ENCODE data around the gene CEP57L1. TPM values are rescaled to one million over a fixed set of nuclear protein-coding genes. Genes with fewer than 3 reads are reported as not detected.
"Not testable (repeated sequence)": the region's sequence is repeated elsewhere in the genome, so short reads cannot be mapped to it uniquely, and the experiment has no call there.

CEP57L1 gene
- total RNA-seq, 1 donor from 2014 or later = 13.2 TPM

- TF ChIP-seq, protein P1, sequence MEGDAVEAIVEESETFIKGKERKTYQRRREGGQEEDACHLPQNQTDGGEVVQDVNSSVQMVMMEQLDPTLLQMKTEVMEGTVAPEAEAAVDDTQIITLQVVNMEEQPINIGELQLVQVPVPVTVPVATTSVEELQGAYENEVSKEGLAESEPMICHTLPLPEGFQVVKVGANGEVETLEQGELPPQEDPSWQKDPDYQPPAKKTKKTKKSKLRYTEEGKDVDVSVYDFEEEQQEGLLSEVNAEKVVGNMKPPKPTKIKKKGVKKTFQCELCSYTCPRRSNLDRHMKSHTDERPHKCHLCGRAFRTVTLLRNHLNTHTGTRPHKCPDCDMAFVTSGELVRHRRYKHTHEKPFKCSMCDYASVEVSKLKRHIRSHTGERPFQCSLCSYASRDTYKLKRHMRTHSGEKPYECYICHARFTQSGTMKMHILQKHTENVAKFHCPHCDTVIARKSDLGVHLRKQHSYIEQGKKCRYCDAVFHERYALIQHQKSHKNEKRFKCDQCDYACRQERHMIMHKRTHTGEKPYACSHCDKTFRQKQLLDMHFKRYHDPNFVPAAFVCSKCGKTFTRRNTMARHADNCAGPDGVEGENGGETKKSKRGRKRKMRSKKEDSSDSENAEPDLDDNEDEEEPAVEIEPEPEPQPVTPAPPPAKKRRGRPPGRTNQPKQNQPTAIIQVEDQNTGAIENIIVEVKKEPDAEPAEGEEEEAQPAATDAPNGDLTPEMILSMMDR (IDR thresholded peaks at IDR 0.05) = no peak
- H3K4me1 Mint-ChIP-seq (ENCODE audit: unreplicated experiment) = peaks cover 13% of the 10 kb centered on the region
- no peak for DNase-seq (ENCODE audit: extremely low spot score, unreplicated experiment)
- H3K36me3 Mint-ChIP-seq (ENCODE audit: unreplicated experiment) = peaks cover 4% of the 10 kb centered on the region
- no peaks in the 10 kb centered on the region for H3K9me3 Mint-ChIP-seq (ENCODE audit: unreplicated experiment)
- no peak overlapping the region for H3K27ac Mint-ChIP-seq (ENCODE audit: unreplicated experiment)
- H3K4me3 Mint-ChIP-seq (ENCODE audit: unreplicated experiment) = no peak overlapping the region
- no peaks in the 10 kb centered on the region for H3K27me3 Mint-ChIP-seq (ENCODE audit: unreplicated experiment)
Observed at GRCh38 chr6:109081026-109081425, 14.3 kb upstream of the CEP57L1 start.

- no peaks in the 10 kb centered on the region for H3K27me3 Mint-ChIP-seq (ENCODE audit: unreplicated experiment)
- DNase-seq (ENCODE audit: extremely low spot score, unreplicated experiment) = no peak
- H3K4me3 Mint-ChIP-seq (ENCODE audit: unreplicated experiment) = no peak overlapping the region
- peaks cover 13% of the 10 kb centered on the region for H3K4me1 Mint-ChIP-seq (ENCODE audit: unreplicated experiment)
- no peaks in the 10 kb centered on the region for H3K9me3 Mint-ChIP-seq (ENCODE audit: unreplicated experiment)
- TF ChIP-seq, protein P1 (IDR thresholded peaks at IDR 0.05) = no peak
- peaks cover 4% of the 10 kb centered on the region for H3K36me3 Mint-ChIP-seq (ENCODE audit: unreplicated experiment)
- H3K27ac Mint-ChIP-seq (ENCODE audit: unreplicated experiment) = no peak overlapping the region
Observed at GRCh38 chr6:109081516-109082187, 13.7 kb upstream of the CEP57L1 start.

DNA sequence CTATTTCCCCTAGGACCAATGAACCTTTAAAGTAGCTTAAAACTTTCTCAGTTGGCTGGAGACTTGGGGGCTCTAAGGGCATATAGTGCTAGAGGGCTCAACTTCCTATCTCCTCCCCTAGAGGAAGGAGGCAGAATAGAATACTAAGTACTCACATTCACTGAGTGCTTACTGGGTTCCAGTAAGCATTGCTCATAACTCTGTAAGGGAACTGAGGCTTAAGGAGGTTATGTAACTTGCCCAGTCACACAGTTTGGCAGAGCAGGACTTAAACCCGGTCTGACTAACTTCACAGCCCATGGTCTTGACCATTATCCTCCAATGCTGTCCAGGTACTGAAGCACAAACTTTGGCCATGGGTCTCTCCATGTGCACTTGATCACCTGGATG, 13.1 kb upstream of the CEP57L1 start:
- no peak for DNase-seq (ENCODE audit: extremely low spot score, unreplicated experiment)
- H3K4me1 Mint-ChIP-seq (ENCODE audit: unreplicated experiment) = peaks cover 13% of the 10 kb centered on the region
- no peaks in the 10 kb centered on the region for H3K27me3 Mint-ChIP-seq (ENCODE audit: unreplicated experiment)
- H3K27ac Mint-ChIP-seq (ENCODE audit: unreplicated experiment) = no peak overlapping the region
- peaks cover 6% of the 10 kb centered on the region for H3K36me3 Mint-ChIP-seq (ENCODE audit: unreplicated experiment)
- TF ChIP-seq, protein P1 (IDR thresholded peaks at IDR 0.05) = peak; percentile 6
- H3K9me3 Mint-ChIP-seq (ENCODE audit: unreplicated experiment) = no peaks in the 10 kb centered on the region
- no peak overlapping the region for H3K4me3 Mint-ChIP-seq (ENCODE audit: unreplicated experiment)

DNA sequence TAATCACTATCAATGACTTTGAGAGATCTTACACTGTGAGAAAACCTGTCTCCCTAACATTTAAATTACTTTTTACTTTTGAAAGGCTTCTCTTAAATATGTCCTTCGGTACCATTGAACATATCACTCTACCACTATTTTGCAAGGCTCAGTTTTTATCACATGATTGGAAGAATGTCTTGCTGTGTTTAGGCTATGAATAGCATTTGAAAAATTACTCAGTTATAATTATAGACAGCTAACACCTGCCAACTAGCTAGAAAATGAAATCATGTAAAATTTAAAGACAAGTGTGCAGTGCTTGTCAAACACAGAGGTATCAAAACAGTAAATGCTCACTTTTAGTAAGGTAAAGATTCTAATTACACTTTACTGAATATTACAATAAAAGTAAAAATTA, 11.7 kb upstream of the CEP57L1 start:
- no peak for DNase-seq (ENCODE audit: extremely low spot score, unreplicated experiment)
- Mint-ChIP-seq H3K27ac (ENCODE audit: unreplicated experiment) (no peak overlapping the region), H3K4me1 (ENCODE audit: unreplicated experiment) (peaks cover 13% of the 10 kb centered on the region), H3K4me3 (ENCODE audit: unreplicated experiment) (no peak overlapping the region), H3K9me3 (ENCODE audit: unreplicated experiment) (no peaks in the 10 kb centered on the region), H3K36me3 (ENCODE audit: unreplicated experiment) (peaks cover 8% of the 10 kb centered on the region), H3K27me3 (ENCODE audit: unreplicated experiment) (no peaks in the 10 kb centered on the region)
- TF ChIP-seq, protein P1 (IDR thresholded peaks at IDR 0.05) = no peak

DNA sequence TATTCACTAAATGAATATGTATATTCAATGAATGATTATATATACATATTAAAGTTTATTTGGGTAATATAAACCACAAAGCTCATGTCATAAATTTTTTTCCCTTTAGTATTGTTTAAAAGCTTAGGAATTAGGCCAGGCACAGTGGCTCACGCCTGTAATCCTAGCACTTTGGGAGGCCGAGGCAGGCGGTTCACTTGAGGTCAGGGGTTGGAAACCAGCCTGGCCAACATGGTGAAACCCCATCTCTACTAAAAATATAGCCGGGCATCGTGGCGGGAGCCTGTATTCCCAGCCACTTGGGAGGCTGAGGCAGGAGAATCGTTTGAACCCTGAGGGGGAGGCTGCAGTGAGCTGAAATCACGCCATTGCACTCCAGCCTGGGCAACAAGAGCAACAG, 11.2 kb upstream of the CEP57L1 start:
- H3K36me3 Mint-ChIP-seq (ENCODE audit: unreplicated experiment); H3K27ac Mint-ChIP-seq (ENCODE audit: unreplicated experiment); H3K27me3 Mint-ChIP-seq (ENCODE audit: unreplicated experiment); H3K9me3 Mint-ChIP-seq (ENCODE audit: unreplicated experiment); DNase-seq (ENCODE audit: extremely low spot score, unreplicated experiment); H3K4me3 Mint-ChIP-seq (ENCODE audit: unreplicated experiment): not testable (repeated sequence)
- peaks cover 13% of the 10 kb centered on the region for H3K4me1 Mint-ChIP-seq (ENCODE audit: unreplicated experiment)

Data from osteocyte (in vitro differentiated cells).